PFSK-1 (cell line): ENCODE measurements around the gene CDAN1.

ENCODE experiments used
- FOXP2 ChIP-seq: optimal IDR thresholded peaks from 2 replicates; pipeline ENCODE3; 2011; ENCODE audit warnings: borderline replicate concordance, control low read depth, inconsistent platforms; ENCODE audit not compliant: insufficient read depth; ENCODE audit errors: extremely low read length, extremely low read depth
- POLR2AphosphoS5 ChIP-seq: IDR thresholded peaks from 2 replicates; pipeline ENCODE4 v1.6.1; 2012; ENCODE audit warnings: low read depth, mild to moderate bottlenecking, control low read depth, low read length, moderate library complexity
- SIN3A ChIP-seq: IDR thresholded peaks from 2 replicates; pipeline ENCODE4 v1.6.1; 2012; ENCODE audit warnings: mild to moderate bottlenecking, low read length, moderate library complexity, borderline replicate concordance; ENCODE audit not compliant: insufficient read depth
- TAF1 ChIP-seq: IDR thresholded peaks from 2 replicates; pipeline ENCODE4 v1.6.1; 2012; ENCODE audit warnings: low read length, control low read depth, borderline replicate concordance; ENCODE audit not compliant: insufficient read depth
- TF ChIP-seq, protein P1 (sequence below), 2 experiments: IDR thresholded peaks; 2 replicates each; pipeline versions ENCODE4 v1.6.1 to v1.8.0; 2011 to 2012; ENCODE audit warnings: low read depth in 2 of 2, low read length in 2 of 2, control low read depth in 1 of 2, inconsistent platforms in 1 of 2, mild to moderate bottlenecking in 1 of 2, moderate library complexity in 1 of 2; ENCODE audit not compliant: insufficient read depth in 1 of 2

DNA sequence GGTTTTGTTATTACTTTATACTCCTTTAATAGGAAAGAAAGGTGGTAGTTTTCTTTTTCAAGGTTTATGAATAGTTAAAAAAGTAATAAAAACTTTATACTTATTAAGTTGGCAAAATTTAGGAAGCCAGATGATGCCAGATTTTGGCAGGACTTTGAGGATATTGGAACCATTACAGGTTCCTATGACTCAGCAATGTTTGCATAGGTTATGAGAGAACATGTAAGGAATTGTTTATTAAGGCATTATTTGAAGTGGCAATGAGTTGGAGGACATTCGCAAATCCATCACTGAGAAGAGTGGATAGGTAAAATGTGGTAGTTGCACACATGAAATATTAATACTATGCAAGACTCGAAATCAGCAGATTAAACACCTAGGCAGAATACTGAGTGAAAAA lies 29.9 kb downstream of the CDAN1 start:
- TF ChIP-seq SIN3A (no peak), POLR2AphosphoS5 (no peak), TAF1 (no peak), FOXP2 (no peak)
- TF ChIP-seq, protein P1, sequence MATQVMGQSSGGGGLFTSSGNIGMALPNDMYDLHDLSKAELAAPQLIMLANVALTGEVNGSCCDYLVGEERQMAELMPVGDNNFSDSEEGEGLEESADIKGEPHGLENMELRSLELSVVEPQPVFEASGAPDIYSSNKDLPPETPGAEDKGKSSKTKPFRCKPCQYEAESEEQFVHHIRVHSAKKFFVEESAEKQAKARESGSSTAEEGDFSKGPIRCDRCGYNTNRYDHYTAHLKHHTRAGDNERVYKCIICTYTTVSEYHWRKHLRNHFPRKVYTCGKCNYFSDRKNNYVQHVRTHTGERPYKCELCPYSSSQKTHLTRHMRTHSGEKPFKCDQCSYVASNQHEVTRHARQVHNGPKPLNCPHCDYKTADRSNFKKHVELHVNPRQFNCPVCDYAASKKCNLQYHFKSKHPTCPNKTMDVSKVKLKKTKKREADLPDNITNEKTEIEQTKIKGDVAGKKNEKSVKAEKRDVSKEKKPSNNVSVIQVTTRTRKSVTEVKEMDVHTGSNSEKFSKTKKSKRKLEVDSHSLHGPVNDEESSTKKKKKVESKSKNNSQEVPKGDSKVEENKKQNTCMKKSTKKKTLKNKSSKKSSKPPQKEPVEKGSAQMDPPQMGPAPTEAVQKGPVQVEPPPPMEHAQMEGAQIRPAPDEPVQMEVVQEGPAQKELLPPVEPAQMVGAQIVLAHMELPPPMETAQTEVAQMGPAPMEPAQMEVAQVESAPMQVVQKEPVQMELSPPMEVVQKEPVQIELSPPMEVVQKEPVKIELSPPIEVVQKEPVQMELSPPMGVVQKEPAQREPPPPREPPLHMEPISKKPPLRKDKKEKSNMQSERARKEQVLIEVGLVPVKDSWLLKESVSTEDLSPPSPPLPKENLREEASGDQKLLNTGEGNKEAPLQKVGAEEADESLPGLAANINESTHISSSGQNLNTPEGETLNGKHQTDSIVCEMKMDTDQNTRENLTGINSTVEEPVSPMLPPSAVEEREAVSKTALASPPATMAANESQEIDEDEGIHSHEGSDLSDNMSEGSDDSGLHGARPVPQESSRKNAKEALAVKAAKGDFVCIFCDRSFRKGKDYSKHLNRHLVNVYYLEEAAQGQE (IDR thresholded peaks at IDR 0.05; ENCODE audit: insufficient read depth in 1 of 2, low read depth in 2 of 2, low read length in 2 of 2) = no peak
